HG03558 (cell line): ENCODE data around the gene ZNF135.

Experiments used
- ATAC-seq: cut with Tn5 transposase; IDR thresholded peaks from one replicate; pipeline ENCODE4 v1.9.1; 2021; ENCODE audit warnings: moderate number of reproducible peaks; ENCODE audit not compliant: unreplicated experiment; ENCODE audit errors: extremely low read depth

The ZNF135 gene

DNA sequence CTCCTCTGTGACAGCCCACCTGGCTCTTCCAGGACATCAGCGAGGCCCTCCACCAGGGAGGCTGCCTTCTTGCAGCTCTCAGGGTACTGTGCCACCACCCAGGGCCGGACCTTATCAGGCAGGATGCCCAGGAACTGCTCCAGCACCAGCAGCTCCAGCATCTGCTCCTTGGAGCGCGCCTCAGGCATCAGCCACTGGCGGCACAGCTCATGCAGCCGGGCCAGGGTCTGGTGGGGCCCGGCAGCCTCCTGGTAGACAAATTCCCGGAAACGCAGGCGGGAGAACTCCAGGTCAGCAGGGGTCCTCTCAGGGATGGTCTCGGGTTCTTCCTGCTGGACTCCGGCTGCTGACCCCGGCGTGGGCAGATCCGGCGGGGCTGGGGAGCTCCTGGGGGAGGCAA, 30.8 kb downstream of the ZNF135 start:
- ATAC-seq: no peak

GRCh38 chr19:58091251-58091995, 32.3 kb downstream of the ZNF135 start:
- ATAC-seq: no peak

DNA sequence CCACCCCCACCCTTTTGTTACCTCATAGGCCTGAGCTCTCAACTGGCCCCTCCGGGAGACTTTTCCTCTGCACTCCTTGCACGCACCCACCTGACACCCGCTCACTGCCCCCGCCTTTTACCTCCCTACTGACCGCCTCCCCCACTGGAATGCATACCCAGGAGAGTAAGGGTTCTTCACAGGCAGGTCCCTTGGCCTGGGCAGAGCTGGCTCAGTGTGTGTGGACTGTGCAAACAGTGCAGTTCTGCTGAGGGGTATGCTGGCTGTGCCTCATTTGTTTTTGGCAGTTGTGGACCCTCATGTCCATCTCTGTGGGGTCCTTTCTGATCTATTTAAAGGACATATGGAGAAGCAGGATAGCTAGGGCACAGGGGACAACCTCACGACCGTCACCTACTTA, 34.0 kb downstream of the ZNF135 start:
- ATAC-seq: no peak

DNA sequence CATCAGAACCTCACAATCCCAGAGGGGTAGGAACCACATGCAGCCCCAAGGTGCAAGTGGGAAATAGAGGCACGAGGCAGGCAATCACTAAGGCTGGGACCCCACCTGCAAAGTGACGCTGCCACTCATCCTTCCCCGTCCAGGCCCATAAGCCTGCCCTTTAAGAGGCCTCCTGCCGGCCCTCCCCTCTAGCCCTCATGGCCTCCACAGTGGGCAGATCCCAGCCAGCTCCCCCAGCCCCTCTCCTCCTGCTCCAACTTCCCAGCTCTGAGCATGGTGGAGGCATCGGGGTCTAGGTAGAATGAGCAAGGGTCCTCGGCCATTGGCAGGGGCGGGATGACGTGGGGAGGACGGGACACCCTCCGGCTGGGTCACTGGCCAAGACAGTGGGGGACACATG, 36.2 kb downstream of the ZNF135 start:
- ATAC-seq: no peak

DNA sequence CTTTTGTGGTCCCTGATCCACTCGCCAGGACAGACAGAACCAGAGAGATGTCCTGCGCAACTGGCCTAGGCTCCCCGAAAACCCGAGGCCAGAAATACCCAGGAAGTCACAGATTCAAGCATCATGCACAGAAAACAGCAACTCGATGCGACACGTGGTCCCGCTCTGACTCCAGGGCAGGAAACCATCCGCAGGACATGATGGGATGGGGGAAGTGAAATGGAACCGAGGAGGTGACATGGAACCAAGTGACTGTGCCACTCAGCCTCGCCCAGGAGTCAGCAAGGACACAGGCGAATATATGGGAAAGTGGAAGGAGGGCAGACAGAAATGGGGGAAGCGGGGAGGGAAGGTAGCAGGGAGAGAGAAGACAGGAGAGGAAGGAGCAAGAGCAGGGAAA, 37.8 kb downstream of the ZNF135 start:
- ATAC-seq: no peak

DNA sequence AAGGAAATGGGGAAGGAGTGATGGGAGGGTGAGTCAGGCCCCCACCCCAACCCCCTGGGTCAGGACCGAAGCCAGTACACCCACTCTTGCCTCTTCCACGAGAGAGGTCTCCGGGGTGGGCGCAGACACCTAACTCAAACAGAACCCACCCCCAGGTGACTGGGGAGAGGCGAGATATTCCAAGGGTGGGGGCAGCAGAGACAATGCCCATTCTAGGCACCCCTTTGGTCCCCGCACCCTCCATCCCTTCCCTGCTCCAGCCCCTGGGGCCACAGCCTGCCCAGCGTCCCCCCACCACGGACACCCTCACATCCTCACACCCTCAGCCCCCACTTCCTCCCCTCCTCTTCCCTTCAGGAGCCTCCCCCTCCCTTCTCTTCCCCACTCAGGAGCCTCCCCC, 38.3 kb downstream of the ZNF135 start:
- no peak for ATAC-seq

DNA sequence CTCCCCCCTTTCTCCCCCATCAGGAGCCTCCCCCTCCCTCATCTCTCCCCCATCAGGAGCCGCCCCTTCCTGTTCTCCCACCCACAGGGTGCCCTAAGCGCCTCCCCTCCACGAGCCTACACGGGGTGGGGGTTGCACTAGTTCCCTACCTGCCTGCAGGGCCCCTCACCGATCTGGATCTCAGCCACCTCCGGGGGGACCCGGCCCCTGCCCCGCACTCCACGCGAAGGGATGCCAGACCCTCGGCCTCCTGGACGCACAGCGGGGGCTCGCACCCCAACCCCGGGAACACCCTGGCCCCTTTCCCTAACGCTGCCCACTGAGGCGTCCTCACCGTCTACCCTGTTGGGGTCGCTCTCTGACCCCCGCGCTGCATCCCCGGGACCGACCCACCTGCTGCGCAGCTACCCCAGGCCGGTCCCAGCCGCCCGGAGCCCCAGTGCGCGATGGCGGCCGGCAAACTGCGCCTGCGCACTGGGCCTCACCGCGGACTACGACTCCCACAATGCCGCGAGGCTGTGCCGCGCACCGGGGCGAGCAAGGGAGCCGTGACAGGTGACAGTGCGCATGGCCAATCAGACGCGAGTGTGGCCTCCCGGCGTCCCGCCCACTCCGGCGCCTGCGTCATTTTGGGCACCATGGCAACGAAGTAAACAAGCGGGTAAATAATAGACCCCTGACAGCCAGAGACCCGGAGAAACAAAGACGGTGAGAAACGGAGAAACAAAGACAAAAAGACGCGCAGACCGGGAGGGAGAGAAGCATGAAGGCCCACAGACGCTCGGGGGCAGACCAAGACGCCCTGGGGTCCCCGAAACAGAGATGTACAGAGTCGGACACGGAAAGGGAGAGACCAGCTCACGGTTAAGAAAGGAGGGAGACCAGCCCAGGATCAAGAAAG, 38.9 kb downstream of the ZNF135 start, which contains the start of gene ZSCAN18:
Gene ZSCAN18 (minus strand): TSS at position 451 of the 901 bp plus-strand sequence. CDS start 7,964 bp downstream, outside the sequence.
- ATAC-seq: no peak

- ATAC-seq: no peak
Measured at GRCh38 chr19:58098682-58098998, 39.6 kb downstream of the ZNF135 start.

DNA sequence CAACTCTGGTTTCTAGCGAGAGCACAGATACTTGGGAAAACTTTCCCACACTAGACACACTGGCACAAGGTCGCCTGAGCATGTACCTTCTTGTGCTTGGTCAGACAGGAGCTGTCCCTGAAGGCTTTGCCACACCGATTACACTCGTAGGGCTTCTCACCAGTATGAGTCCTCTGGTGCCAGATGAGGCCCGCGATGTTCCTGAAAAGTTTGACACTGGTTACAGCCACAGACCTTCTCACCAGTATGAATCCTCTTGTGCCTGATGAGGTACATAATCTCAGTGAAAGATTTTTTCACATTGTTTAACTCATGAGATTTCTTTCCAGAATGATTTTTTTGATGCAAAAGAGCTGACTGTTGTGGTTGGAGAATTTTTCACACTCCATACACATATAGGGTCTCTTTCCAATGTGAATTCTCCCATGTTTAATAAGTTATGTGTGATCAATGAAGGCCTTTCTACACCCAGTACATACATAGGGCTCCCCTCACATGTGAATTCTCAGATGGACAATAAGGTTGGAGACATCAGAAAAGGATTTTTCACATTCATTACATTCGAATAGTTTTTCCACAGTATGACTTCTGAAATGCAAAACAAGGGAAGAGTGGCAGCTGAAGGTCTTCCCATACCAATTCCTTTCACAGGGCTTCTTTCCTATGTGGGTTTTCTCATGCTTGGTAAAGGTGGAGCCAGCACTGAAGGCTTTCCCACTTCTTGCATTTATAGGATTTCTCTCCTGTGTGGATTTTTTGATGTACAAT, 48.9 kb downstream of the ZNF135 start:
- no peak for ATAC-seq

DNA sequence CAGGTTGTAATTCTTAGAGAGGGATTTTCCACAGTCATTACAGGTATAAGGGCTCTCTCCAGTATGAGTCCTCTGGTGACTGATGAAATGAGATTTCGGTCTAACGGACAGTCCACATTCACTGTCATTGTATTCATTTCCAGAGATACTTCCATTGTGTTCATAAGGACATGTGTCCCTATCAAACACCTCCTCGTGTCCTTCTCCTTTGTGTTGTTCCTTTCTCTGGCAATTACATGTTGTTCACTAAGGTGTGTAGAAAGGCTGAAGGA, 49.4 kb downstream of the ZNF135 start:
- no peak for ATAC-seq

DNA sequence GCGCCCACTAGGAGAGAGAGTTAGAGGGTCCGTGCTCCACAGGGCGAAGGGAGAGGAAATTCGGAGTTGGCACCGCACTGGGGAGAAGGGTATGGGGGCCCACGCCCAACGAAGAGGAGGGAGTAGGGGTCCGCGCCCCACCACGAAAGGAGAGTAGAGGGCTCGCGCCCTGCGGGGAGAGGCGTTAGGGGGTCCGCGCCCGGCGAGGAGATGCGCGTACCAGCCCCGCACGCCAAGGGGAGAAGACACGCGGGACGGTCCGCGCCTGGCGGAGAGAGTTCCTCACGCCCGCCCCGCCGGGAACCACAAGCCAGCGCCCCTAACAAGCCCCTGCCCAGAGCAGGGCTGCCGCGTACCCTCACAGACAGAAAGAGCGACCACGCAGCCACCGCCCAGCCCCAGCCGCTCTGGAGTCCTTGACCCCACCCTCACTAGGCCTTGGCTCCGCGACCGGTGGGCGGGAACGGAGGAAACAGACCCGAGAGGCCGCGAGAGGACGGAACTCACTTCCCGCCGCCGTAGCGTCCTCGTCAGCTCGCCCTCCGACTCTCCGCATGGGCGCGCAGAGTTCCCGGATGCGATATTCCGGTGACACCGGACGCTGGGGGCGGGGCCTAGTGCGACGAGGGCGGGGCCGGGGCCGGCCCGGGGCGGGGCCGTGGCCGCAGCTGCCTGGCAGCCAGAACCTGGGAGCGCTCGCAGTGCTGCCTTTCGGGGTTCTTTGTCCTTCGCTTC, 58.9 kb downstream of the ZNF135 start:
- ATAC-seq: no peak

- ATAC-seq: no peak
Measured at GRCh38 chr19:58118979-58119733, 60.1 kb downstream of the ZNF135 start.
